ENCODE results near the gene CLEC12A.

Gene CLEC12A

DNA sequence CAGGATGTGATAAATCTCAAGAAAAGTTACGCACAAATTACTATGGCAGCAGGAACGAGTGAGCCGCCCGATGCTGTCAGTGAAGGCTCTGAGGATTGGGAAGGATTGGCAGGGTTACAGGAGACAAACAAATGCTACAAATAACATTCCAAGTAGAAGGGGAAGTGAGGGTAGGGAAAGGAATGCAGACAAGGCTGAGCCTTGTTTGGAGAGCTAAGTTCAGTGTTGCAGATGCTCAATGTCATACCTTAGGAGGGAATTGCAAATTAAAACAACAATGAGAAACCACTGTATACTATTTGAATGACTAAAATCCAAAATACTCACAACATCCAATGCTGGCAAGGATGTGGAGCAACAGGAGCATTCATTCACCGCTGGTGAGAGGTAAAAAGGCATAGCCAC, 60.6 kb downstream of the CLEC12A start:
- Mint-ChIP-seq H3K36me3 (no peaks in the 10 kb centered on the region), H3K4me3 (no peak overlapping the region), H3K27me3 (peaks cover 16% of the 10 kb centered on the region), H3K9me3 (no peaks in the 10 kb centered on the region), H3K27ac (no peak overlapping the region), H3K4me1 (no peaks in the 10 kb centered on the region)
- ATAC-seq (ENCODE audit: low read depth), result no peak
- no peak for DNase-seq (ENCODE audit: low spot score in 2 of 2)

DNA sequence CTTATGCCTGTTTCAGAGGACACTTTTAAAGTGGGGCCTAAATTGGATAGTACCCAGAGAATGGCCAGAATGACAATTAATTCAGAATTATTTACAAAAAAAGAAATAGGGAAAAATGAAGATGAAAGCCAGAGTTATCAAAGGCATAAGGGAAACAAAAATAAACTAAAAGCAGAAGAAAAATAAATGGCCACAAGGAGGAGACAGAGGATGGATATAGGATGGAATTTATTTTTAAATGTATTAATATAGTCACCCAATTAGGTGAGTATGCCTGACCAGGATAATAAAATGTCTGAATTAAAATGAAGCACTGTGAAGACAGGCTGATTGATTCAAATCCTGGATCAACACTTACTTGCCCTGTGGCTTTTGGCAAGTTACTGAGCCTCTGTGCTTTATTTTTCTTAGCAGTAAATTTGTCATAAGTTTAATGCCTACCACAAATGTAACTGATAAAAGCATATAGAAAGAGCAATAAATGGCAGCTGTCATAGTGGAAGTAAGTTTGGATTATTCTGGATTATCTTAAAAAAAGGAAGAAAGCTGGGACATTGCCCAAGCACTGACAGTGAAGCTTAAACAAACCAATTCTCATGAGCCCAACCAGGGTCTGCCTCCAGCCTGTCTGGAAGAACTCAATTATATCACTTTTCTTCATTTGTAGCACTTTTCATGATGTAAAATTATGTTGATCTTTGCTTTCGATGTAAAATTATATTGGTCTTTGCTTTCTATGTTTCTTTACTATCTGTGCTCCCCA, 62.8 kb downstream of the CLEC12A start:
- H3K4me3 Mint-ChIP-seq, result no peak overlapping the region
- no peaks in the 10 kb centered on the region for H3K4me1 Mint-ChIP-seq
- DNase-seq (ENCODE audit: low spot score in 2 of 2), result no peak
- H3K9me3 Mint-ChIP-seq, result no peaks in the 10 kb centered on the region
- no peak overlapping the region for H3K27ac Mint-ChIP-seq
- no peak for ATAC-seq (ENCODE audit: low read depth)
- H3K27me3 Mint-ChIP-seq, result peaks cover 12% of the 10 kb centered on the region
- no peaks in the 10 kb centered on the region for H3K36me3 Mint-ChIP-seq

Data from memory B cell (primary cell).